ENCODE data around the gene ARID1B.
"Not testable (repeated sequence)": the region's sequence is repeated elsewhere in the genome, so short reads cannot be mapped to it uniquely, and the experiment has no call there.

Gene ARID1B

GRCh38 chr6:156912431-156912830 lies 135.3 kb downstream of the ARID1B start:
- DNase-seq = no peak

- no peak for DNase-seq
Measured at GRCh38 chr6:156914181-156914580, 137.0 kb downstream of the ARID1B start.

DNA sequence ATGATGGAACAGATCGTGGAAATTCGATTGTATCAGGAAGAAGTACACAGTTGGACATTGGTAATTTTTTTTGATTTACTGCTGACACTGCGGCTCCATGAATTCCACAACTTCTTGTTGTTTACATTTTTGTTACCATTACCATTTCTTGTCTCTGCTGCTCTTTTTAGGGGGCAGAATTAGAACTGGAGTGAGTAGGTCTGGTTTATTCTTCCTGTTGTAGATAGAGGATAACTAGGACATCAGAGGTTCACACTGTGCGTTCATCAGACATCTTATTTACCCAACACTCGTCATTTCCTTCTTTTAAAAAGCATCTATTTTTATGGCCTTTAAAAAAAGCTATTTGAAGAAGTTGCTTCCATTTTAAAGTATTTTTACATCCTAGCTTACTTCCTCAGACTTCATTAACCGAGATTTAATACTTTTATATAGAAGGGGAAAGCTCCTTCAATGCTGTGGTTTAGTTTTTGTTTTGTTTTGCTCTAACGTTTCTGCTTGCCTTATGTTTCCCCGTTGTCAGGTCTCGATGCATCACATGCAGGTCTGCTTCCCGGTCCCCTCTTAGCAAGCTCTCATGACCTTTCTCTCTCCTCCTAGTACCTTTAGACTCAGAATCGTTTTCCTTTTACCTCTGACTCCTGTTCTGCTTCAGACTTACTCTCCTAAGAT lies 139.1 kb downstream of the ARID1B start:
- DNase-seq = no peak

- DNase-seq = no peak
Measured at GRCh38 chr6:156917213-156917612, 140.0 kb downstream of the ARID1B start.

DNA sequence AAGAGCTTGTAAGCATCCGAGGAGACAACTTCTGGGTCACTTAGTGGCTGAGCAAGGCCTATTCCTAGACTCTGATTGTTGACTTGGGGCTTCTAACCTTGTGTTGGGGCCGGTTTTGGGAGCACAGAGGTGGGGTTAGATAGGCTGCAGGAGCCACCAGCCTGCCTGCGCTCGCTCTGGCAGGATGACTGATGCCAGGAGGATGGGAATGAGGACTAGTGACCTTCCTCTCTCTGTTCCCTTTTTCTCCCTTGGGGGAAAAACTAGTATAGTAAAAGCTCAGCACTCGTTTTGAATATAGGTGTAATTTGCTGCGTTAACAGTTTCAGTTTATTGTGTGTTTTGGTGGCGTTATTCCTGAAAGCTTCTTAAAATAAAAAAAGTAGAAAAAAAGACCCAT lies 141.5 kb downstream of the ARID1B start:
- no peak for DNase-seq

GRCh38 chr6:156919370-156919769 lies 142.2 kb downstream of the ARID1B start:
- DNase-seq = no peak

DNA sequence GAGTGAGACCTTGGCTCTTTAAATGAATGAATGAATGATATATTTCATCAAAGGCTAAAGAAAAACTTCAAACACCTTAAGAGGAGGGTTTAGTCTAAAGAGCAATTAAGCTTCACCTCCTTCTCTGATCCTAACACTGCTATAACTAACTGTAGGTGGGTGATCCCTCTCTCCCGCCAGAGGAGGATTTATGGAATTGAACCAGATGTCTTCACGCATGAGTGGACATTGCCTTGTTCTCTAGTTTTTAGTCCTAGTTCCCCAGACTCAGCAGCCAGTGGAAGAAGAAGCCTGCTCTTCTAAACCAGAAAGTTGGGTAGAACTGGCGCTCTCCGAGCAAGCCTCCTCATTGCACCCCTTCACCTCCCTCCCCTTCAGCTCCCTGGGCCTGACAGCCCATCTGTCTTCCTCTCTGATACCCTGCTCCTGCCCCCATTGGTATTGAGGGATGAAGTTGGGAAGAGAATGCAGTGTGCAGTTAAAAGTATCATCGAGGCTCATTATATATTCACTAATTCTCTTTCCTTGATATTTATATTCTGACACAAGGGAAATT lies 142.7 kb downstream of the ARID1B start:
- no peak for DNase-seq

GRCh38 chr6:156924246-156924645 lies 147.1 kb downstream of the ARID1B start:
- DNase-seq = no peak

DNA sequence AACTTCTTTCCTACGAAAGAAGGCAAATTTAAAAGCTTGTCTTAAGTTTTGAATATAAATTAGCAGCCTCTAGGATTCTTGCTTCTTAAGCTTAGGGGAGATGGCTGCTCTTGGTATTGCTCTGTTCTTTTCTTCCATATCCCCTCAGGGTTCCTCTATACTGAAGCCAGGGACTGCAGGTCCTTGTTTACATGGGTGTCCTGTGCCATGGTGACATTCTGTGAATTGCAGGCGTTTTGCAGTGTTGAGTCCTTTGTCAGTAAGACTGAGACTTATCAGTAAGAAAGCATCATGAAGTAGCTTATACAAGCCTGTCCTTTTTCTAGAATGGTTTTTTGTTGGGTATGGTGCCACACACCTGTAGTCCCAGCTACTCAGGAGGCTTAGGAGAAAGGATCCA lies 147.8 kb downstream of the ARID1B start:
- no peak for DNase-seq

DNA sequence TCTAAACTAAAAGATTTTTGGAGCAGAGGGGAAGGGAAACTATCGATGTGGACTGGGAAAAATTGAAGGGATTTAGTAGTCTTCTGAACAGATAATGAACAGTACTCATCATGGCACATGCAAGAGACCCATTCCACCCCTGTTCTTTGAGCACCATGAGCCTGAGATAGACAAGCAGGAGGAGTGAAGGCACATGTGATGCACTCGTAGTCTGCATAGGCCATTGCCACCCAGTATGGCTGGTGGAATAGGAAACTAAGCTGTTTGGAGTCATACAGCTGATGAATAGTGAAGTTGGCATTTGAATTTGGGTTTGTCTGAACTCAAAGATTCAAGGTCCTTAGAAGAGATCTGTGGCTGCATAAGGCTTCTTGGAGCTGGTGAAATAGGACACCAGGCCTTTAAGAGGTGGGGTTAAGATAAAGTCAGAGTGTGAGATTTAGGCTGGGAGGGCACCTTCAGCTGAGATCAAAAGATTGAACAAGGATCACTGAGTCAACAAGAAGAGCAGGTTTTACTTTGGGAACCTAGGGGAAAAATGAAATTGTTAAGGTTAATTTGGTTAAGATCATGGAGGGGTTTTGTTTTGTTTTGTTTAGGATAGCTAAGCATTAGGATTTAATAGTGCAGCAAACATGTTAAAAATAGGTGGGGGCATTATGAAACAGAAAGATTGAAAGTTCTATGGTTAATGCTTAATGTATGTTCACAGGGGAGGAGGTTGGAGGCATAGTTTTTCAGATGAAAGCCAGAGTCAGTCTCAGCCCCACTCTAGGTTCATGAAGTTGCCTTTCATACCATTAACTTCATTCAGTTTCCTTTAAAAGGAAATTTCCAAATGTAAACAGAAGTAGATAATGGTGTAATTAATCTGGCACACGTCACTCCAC lies 148.8 kb downstream of the ARID1B start:
- DNase-seq = no peak

DNA sequence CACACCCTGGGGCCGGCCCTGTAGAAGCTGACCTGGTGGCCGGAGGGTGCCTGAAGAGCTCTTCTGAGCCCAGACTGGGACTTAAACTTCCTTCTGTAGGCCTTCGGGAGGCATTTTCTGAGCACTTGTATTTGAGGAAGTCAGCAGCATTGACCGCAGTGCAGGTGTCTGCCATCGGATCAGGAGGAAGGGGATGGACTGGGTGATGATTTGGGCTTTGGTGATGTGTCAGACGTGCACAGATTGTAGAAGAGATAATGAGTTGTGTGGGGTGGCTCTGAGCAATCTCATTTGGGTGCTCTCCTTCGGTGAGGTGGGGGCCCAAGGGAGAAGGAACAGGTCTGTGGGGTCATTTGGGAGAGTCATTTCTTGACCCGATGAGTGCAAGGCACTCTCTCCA lies 150.9 kb downstream of the ARID1B start:
- DNase-seq = no peak

GRCh38 chr6:156928972-156929371 lies 151.8 kb downstream of the ARID1B start:
- DNase-seq = no peak

GRCh38 chr6:156931283-156931682 lies 154.1 kb downstream of the ARID1B start:
- DNase-seq = no peak

- peak; percentile 64 for DNase-seq
Measured at GRCh38 chr6:156933201-156934068, 156.3 kb downstream of the ARID1B start.

GRCh38 chr6:156934069-156934460 lies 156.9 kb downstream of the ARID1B start:
- DNase-seq = peak; percentile 58

DNA sequence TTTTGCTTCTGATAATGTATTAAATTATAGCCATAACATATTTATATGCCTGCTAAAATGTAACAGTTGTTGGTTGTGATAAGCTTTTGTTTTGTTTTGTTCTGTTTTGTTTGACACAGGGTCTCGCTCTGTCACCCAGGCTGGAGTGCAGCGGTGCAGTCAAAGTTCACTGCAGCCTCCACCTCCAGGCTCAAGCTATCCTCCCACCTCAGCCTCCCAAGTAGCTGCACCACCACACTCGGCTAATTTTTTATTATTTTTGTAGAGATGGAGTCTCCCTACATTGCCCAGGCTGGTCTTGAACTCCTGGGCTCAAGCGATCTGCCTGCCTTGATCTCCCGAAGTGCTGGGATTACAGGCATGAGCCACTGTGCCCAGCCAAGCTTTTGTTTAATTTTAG lies 157.8 kb downstream of the ARID1B start:
- DNase-seq = no peak

DNA sequence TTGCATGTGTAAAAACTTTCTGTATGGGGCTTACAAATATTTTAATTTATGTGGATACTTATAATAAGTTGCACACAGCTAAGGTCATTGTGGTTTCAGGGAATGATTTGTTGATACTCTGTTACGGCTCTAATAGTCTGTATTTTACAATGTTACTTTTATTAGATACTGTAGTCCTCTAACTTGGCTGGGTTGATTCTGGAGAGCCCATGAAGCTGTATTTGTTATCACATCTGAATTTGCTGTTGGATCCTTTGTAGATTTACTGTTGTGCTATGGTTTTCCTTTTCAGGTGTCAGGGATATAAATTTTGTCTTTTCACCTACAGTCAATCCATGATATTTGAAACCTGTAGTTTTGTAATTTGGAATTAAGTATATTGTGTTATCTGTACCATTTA lies 161.0 kb downstream of the ARID1B start:
- DNase-seq = no peak

DNA sequence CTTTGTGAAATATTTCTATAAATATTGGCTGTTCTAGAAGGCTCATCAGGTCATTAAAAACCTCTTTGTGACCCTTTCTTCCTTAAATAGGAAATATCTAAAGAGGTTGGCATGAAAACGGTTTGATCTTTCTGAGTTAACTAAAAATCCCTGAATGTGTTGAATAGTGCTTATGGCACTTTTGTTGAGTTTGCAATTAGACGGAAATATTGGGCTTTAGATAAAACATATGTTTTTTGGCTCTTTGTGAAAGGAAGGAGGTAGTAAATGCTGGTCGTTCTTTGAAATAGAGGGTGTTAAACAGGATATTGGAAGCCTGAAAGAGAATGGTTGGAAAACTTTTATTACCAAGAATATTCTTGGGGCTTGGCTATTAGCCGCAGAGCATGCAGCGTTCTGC lies 163.0 kb downstream of the ARID1B start:
- peak; percentile 29 for DNase-seq

GRCh38 chr6:156942266-156942665 lies 165.1 kb downstream of the ARID1B start:
- DNase-seq = no peak

- DNase-seq = no peak
Measured at GRCh38 chr6:156943166-156943565, 166.0 kb downstream of the ARID1B start.

- no peak for DNase-seq
Measured at GRCh38 chr6:156943816-156944215, 166.6 kb downstream of the ARID1B start.

DNA sequence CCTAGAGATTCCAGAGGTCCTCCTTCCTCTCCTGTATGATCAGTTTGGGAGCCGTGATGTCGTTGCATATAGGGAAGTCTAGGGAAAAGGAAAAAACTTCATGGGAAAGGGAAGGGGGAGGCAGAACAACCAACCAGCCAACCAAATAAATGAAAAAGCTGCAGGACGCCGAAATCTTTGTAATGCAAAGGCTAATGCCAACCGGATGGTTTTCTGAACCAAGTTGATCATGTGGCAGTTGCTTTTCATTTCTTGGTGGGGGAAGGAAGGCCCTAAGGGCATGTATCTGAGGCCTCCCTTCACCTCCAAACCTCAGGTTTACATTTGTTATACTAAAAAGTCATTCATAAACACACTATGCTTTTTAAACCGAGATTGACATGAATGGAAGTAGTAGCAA lies 167.2 kb downstream of the ARID1B start:
- DNase-seq = no peak

DNA sequence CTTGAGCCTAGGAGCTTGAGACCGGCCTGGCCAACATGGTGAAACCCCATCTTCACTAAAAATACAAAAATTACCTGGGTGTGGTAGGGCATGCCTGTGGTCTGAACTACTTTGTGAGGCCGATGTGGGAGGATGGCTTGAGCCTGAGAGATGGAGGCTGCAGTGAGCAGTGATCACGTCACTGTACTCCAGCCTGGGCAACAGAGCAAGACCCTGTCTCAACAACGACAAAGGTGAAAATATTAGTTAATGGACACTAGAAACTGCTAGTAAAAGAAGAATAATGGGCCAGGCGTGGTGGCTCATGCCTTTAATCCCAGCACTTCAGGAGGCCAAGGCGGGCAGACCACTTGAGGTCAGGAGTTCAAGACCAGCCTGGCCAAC lies 168.6 kb downstream of the ARID1B start:
- DNase-seq = not testable (repeated sequence)
